Breast epithelium (tissue), 3 donors: ENCODE data around the gene NECTIN1.

Source experiments
- POLR2A ChIP-seq: fragments of 450-650 bp; IDR thresholded peaks from one replicate; pipeline ENCODE4 v1.6.1; 2016; ENCODE audit warnings: antibody characterized with exemption, mild to moderate bottlenecking, moderate library complexity
- POLR2AphosphoS5 ChIP-seq, 3 donors: sonication (generic); formaldehyde crosslinking; IDR thresholded peaks; one replicate each; pipeline ENCODE4 v1.6.1; 2017; ENCODE audit warnings: antibody characterized with exemption in 3 of 3
- TF ChIP-seq, protein P1 (sequence below), 3 donors: fragments of 450-650 bp; IDR thresholded peaks; one replicate each; pipeline ENCODE4 v1.5.1; 2016 to 2017; ENCODE audit warnings: antibody characterized with exemption in 3 of 3, mild to moderate bottlenecking in 3 of 3, moderate library complexity in 3 of 3

DNA sequence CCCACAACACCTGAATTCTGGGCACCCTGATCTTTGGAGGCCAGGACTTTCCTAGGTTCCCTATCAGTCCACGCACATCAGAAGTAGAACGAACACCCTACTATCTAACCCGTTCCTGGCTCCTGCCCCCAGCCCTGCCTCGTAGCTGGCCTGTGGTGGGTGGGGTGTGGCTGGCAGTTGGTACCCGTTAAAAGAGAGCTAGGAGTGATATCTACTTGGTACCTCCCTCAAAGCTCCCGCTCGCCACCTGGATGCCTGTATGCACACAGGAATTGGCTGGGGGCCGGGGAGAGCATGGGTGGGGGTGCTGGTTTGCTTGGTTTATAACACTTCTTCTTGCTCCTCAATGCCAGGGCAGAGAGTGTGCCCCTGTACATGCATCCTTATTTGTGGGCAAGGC, 14.0 kb upstream of the NECTIN1 start:
- TF ChIP-seq, protein P1, sequence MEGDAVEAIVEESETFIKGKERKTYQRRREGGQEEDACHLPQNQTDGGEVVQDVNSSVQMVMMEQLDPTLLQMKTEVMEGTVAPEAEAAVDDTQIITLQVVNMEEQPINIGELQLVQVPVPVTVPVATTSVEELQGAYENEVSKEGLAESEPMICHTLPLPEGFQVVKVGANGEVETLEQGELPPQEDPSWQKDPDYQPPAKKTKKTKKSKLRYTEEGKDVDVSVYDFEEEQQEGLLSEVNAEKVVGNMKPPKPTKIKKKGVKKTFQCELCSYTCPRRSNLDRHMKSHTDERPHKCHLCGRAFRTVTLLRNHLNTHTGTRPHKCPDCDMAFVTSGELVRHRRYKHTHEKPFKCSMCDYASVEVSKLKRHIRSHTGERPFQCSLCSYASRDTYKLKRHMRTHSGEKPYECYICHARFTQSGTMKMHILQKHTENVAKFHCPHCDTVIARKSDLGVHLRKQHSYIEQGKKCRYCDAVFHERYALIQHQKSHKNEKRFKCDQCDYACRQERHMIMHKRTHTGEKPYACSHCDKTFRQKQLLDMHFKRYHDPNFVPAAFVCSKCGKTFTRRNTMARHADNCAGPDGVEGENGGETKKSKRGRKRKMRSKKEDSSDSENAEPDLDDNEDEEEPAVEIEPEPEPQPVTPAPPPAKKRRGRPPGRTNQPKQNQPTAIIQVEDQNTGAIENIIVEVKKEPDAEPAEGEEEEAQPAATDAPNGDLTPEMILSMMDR (IDR thresholded peaks at IDR 0.05) = no peak
- no peak for TF ChIP-seq POLR2AphosphoS5 (IDR thresholded peaks at IDR 0.05)
- TF ChIP-seq POLR2A = no peak
